OCI-M2 (cell line): ENCODE results near the gene SSX5.
"Not testable (repeated sequence)": the region's sequence is repeated elsewhere in the genome, so short reads cannot be mapped to it uniquely, and the experiment has no call there.

Experiments
- DNase-seq: peaks from one replicate; lab custom pipeline; 2025; ENCODE audit not compliant: unreplicated experiment; lab: John Stamatoyannopoulos, UW

The SSX5 gene

GRCh38 chrX:48196745-48197201 is at the start of gene SSX5:
Gene SSX5 (minus strand): TSS chrX:48196795. CDS start chrX:48195358, 1,437 bp downstream.
- no peak for DNase-seq

GRCh38 chrX:48224196-48224595 is 27.6 kb upstream of the SSX5 start:
- not testable (repeated sequence) for DNase-seq

- not testable (repeated sequence) for DNase-seq
These were observed 17.7 kb upstream of the SSX5 start for GRCh38 chrX:48214341-48214740.

- DNase-seq, result not testable (repeated sequence)
These were observed 6.6 kb downstream of the SSX5 start for GRCh38 chrX:48190024-48190423.

GRCh38 chrX:48181882-48182281 is 14.7 kb downstream of the SSX5 start:
- DNase-seq, result not testable (repeated sequence)

- DNase-seq, result no peak
These were observed 15.8 kb downstream of the SSX5 start for GRCh38 chrX:48180811-48181210.

- no peak for DNase-seq
These were observed 16.9 kb downstream of the SSX5 start for GRCh38 chrX:48179691-48180090.

GRCh38 chrX:48166322-48166721 is 30.3 kb downstream of the SSX5 start:
- DNase-seq, result not testable (repeated sequence)

GRCh38 chrX:48165241-48165640 is 31.4 kb downstream of the SSX5 start:
- DNase-seq, result no peak

- no peak for DNase-seq
These were observed 40.6 kb downstream of the SSX5 start for GRCh38 chrX:48156014-48156413.

- no peak for DNase-seq
These were observed 41.8 kb downstream of the SSX5 start for GRCh38 chrX:48154796-48155195.

- no peak for DNase-seq
These were observed 42.8 kb downstream of the SSX5 start for GRCh38 chrX:48153769-48154168.

- DNase-seq, result not testable (repeated sequence)
These were observed 53.9 kb downstream of the SSX5 start for GRCh38 chrX:48142697-48143096.

GRCh38 chrX:48141810-48142508 is 54.6 kb downstream of the SSX5 start:
- not testable (repeated sequence) for DNase-seq

- not testable (repeated sequence) for DNase-seq
These were observed 57.5 kb downstream of the SSX5 start for GRCh38 chrX:48139076-48139475.
